Measurements from ENCODE around the gene DNAJB7.
"Not testable (repeated sequence)": the region's sequence is repeated elsewhere in the genome, so short reads cannot be mapped to it uniquely, and the experiment has no call there.

The DNAJB7 gene

DNA sequence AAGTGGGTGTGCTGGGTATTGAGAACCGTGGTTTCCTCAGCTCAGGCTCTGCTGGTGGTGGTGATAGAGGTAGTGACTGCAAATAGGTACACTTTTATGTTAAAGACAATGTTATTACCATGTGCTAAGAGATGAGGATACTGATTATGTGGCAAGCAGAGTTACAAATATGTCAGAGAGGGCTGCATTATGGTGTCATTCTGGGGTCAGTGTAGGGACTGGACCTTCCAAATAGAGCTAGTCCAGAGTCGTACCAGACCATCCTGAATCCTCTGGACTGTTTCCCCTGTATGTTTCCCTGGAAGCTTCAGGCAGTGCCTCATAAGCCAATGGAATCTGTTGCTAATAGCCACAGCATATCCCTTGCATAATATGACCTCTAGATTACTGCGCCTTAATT, at the start of gene DNAJB7:
DNAJB7 (minus strand) TSS at position 101 of the 400 bp plus-strand sequence. CDS start 119 bp downstream, outside the sequence.
- DNase-seq (ENCODE audit: low read depth in 2 of 3, low spot score in 2 of 3) = no peak

- DNase-seq (ENCODE audit: low read depth in 2 of 3, low spot score in 2 of 3) = no peak
These were observed 47.0 kb upstream of the DNAJB7 start for GRCh38 chr22:40908895-40909294.

DNA sequence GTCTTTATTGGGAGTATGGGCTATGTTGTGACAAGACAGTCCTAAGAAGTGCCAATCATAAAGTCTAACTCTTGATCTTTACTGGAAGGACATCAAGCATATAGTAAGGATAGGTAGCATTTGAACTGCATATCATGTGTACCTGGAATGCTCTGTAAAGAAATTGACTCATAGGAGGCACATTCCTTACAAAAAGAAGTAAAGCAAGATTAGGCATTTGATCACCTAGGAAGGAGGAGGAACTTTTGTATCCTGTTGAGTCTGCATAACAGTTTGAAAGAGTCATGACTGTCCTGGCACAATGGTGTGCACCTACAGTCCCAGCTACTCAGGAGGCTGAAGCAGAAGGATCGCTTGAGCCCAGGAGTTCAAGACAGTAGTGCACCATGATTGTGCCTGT, 42.2 kb upstream of the DNAJB7 start:
- no peak for DNase-seq (ENCODE audit: low read depth in 2 of 3, low spot score in 2 of 3)

- no peak for DNase-seq (ENCODE audit: low read depth in 2 of 3, low spot score in 2 of 3)
These were observed 37.0 kb upstream of the DNAJB7 start for GRCh38 chr22:40898850-40899357.

DNA sequence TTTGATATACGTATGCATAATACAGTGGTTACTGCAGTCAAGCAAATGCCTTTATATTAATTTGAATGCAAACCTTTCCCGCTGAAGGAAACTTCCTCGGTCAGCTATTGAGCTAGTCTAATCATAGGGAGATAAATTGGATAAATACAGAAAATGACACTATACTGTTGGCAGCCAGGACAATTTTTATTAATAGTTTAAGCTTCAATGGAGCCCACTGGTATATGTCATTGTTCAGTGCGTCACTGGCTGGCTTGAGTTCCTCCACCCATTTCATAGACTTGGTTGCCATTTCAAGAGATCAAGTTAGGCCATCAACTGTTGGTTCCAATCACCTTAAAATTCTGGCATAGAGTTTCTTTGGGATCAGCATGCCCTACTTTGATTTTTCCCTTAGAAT, 32.5 kb upstream of the DNAJB7 start:
- DNase-seq (ENCODE audit: low read depth in 2 of 3, low spot score in 2 of 3) = no peak

DNA sequence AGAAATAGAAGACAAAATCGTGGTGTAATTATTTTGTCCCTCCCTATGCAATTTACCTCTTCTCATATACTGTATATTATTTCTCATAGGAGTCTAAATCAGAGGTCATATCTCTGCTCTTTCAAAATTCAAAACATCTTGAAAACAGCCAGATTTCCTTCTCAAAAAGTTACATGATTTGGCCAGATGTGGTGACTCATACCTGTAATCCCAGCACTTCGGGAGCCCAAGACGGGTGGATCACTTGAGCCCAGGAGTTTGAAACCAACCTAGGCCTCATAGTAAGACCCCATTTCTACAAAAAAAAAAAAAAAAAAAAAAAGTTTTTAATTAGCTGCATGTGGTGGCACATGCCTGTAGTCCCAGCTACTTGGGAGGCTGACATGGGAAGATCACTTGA, 29.0 kb upstream of the DNAJB7 start:
- DNase-seq (ENCODE audit: low read depth in 2 of 3, low spot score in 2 of 3) = no peak

DNA sequence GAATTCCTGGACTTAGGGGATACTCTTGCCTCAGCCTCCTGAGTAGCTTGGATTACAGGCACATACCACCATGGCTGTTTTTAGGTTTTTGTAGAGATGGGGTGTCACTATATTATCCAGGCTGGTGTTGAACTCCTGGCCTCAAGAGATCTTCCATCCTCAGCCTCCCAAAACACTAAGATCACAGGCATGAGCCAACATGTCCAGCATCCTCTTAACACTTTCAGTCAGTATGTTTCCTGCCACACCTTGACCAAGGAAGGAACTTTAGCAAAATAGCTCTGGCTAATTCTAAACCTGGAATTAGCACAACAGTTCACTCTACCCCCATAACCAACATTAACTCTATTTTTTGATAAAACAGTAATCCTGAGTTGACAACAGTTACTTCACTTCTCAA, 27.2 kb upstream of the DNAJB7 start:
- DNase-seq (ENCODE audit: low read depth in 2 of 3, low spot score in 2 of 3) = no peak

DNA sequence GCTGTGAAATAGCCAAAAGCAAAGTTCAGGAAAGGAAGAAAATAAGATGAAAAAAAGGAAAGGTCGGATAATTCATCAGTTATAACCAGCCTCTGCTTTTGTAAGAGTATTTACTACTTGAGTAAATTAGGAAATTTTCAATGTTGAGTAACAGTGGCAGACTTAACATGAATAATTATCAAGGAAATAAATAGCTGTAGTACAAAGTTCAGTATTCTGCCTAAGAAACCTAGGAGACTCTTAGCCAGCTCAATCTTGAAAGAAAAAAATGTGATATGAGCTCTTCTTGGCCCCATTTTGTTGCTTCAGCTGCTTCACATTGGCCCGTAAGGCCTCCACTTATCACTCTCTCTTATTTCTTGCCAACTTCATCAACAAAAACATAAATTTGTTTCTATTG, 17.0 kb upstream of the DNAJB7 start:
- DNase-seq (ENCODE audit: low read depth in 2 of 3, low spot score in 2 of 3) = no peak

GRCh38 chr22:40877488-40877887, 15.6 kb upstream of the DNAJB7 start:
- no peak for DNase-seq (ENCODE audit: low read depth in 2 of 3, low spot score in 2 of 3)

GRCh38 chr22:40876907-40877306, 15.0 kb upstream of the DNAJB7 start:
- no peak for DNase-seq (ENCODE audit: low read depth in 2 of 3, low spot score in 2 of 3)

- no peak for DNase-seq (ENCODE audit: low read depth in 2 of 3, low spot score in 2 of 3)
These were observed 13.2 kb upstream of the DNAJB7 start for GRCh38 chr22:40875111-40875510.

DNA sequence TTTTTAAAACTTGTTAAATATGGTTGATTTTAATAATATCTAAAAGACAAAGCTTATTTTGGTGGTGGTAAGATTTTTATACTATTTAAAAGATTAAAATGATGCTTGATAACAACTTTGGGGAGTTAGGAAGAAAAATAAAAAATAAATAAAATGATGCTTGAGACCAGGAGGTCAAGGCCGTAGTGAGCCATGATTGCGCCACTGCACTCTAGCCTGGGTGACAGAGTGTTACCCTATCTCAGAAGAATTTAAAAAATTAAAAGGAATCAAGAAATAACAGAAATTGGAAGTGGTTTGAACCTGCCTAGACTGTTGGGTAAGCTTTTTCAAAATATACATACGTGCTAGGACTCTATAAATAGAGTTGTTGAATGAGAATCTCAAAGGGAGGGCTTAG, 12.1 kb upstream of the DNAJB7 start:
- DNase-seq (ENCODE audit: low read depth in 2 of 3, low spot score in 2 of 3) = no peak

GRCh38 chr22:40868379-40868778, 6.5 kb upstream of the DNAJB7 start:
- not testable (repeated sequence) for DNase-seq (ENCODE audit: low read depth in 2 of 3, low spot score in 2 of 3)

DNA sequence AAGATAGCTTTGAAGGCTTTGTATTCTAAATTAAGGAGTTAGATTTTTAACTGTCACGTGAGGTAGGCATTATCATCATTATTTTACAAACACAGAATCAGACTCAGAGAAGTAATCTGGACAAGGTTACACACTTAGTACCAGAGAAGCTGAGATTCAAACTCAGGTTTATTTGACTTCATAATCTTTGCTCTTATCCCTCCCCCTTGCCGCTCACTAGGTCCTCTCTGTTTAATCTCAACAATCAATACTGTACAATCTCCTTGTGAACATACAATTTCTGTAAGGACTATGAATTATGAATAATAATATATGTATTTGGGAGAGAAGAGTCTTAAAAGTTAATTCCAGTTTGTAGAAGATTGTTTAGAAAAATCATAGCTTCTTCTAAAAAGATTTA, 5.2 kb upstream of the DNAJB7 start:
- DNase-seq (ENCODE audit: low read depth in 2 of 3, low spot score in 2 of 3) = no peak

DNA sequence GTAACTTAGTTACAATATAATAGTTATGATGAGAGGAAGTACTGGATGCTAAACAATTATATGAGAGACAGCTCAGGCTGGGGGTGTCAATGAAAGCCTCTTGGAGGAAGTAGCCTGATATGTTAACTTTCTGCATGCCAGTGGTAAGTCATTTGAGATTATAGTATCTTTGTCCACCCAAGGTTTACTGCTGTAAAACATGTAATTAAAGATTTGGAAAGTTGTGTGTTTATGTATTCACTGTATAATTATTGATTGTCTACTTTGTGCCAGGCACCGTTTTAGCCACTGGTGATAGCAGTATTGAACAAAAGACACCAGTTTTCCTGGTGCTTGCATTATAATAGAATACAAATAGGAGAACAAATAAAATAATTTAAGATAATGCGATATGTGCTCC, 624 bp upstream of the DNAJB7 start:
- DNase-seq (ENCODE audit: low read depth in 2 of 3, low spot score in 2 of 3) = no peak

DNA sequence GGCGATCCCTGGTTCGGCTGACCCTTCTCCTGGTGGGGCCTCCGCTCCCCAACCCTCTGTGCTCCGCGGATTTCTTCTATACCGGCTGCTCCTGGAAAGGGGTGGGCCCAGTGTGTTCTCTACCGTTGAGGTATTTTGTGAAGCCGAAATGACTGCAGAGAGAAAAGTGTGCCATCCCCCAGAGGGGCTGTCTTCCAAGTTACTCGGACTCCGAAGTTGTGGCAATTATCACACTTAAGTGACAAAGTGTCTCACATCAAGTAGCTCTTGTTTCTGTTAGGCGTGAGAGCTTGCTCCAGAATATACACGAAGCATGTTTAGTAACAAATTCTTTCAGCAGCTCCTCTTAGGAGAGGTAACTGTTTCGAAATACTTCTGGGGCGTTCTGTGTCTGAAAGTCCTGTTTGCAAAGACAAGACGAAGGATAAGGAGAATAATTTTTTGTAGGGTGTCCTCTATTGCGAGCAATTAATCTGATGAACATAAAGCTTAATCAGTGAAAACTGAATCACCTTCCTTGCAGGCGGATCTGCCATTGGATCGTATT, 4.5 kb downstream of the DNAJB7 start:
- DNase-seq (ENCODE audit: low read depth in 2 of 3, low spot score in 2 of 3) = no peak

- peak; percentile 88 to 93 (median 91) for DNase-seq (ENCODE audit: low read depth in 2 of 3, low spot score in 2 of 3)
These were observed 5.2 kb downstream of the DNAJB7 start, which contains the start of the genes ST13 and XPNPEP3 for GRCh38 chr22:40856513-40857308. ST13 (minus strand) TSS chr22:40856639; CDS start chr22:40856540, 99 bp downstream. XPNPEP3 (plus strand) TSS chr22:40857148; CDS start chr22:40857182, 34 bp downstream.

- no peak for DNase-seq (ENCODE audit: low read depth in 2 of 3, low spot score in 2 of 3)
These were observed 5.9 kb downstream of the DNAJB7 start for GRCh38 chr22:40855979-40856512.

DNA sequence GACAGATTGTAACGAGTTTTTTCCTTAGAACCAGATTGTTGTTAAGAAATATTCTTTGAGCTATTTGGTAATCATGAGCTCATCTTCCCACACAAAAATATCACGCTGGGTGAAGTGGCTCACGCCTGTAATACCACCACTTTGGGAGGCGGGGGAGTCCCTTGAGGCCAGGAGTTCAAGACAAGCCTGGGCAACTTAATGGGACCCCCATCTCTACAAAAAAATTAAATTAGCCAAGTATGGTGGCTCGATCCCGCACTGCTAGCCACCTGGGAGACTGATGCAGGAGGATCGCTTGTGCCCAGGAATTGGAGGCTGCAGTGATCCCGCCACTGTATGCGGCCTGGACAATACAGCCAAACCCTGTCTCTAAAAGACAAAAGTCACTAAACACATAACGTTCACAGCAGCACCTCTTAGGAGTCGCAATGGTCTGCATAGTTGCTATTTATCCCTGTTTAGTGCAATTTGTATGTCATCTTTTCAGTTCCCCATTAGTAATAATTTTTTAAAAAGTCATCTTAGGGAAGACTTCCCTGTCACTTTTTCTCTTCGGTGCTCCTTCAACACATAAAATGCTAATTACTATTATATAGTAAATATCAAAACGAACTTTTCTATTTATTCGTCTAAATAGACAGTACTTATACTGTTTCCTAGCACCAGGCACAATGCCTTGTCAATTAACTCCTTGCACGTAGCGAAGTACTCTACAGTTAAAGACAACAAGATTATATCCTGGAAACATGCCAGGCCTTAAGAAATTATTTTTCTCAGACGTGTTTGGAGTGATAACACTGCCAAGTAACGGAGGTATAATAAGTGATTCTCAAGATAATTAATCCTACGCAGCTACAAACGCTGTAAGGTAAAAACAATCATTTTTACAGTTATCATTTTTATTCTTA, 6.6 kb downstream of the DNAJB7 start:
- no peak for DNase-seq (ENCODE audit: low read depth in 2 of 3, low spot score in 2 of 3)

DNA sequence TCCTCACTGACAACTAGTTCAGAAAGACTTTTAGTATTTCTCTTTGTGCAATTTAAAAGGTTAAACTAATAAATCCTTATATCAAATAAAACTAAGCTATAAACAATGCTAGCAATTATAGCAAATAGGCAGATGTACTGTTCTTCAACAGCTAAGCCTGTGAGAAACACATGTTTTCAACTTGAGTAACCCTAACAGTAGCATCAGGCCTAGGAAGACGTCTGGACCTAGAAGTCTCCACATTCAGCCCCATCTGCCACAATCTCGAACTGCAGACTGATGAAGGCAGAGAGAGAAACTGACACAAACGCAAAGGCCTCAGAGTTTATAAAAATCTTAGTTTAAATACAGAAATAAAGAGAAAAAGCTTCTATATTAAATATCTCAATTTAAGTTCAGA, 8.0 kb downstream of the DNAJB7 start:
- no peak for DNase-seq (ENCODE audit: low read depth in 2 of 3, low spot score in 2 of 3)

- DNase-seq (ENCODE audit: low read depth in 2 of 3, low spot score in 2 of 3) = no peak
These were observed 8.6 kb downstream of the DNAJB7 start for GRCh38 chr22:40853333-40853732.
